Omental fat pad (tissue), 4 donors: ENCODE results near the gene COL23A1. TPM values are rescaled to one million over a fixed set of nuclear protein-coding genes. Genes with fewer than 3 reads are reported as not detected.

ENCODE experiments used
- ATAC-seq: fragments of 150-250 bp; one replicate; pipeline ENCODE4 v1.9.1; 2016; ENCODE audit warnings: mild to moderate bottlenecking, moderate library complexity; ENCODE audit not compliant: low FRiP score
- DNase-seq: peaks from one replicate; pipeline ENCODE4 v3.0.0-alpha.2; 2019; ENCODE audit warnings: low spot score
- total RNA-seq, 4 donors: library from RNA; depleted of rRNA; stranded (reverse); fragments of >200 nt; gene quantifications; one replicate each; pipeline ENCODE4 v1.1.0, GENCODE V29; 2016
- TF ChIP-seq, protein P1 (sequence below), 3 donors: fragments of 450-650 bp; IDR thresholded peaks; one replicate each; pipeline ENCODE4 v1.5.1; 2016 to 2017; ENCODE audit warnings: antibody characterized with exemption in 3 of 3, mild to moderate bottlenecking in 3 of 3, moderate library complexity in 2 of 3

Gene COL23A1
- total RNA-seq, 4 donors from 2014 or later: 0.12 to 1.0 (median 0.49) TPM

DNA sequence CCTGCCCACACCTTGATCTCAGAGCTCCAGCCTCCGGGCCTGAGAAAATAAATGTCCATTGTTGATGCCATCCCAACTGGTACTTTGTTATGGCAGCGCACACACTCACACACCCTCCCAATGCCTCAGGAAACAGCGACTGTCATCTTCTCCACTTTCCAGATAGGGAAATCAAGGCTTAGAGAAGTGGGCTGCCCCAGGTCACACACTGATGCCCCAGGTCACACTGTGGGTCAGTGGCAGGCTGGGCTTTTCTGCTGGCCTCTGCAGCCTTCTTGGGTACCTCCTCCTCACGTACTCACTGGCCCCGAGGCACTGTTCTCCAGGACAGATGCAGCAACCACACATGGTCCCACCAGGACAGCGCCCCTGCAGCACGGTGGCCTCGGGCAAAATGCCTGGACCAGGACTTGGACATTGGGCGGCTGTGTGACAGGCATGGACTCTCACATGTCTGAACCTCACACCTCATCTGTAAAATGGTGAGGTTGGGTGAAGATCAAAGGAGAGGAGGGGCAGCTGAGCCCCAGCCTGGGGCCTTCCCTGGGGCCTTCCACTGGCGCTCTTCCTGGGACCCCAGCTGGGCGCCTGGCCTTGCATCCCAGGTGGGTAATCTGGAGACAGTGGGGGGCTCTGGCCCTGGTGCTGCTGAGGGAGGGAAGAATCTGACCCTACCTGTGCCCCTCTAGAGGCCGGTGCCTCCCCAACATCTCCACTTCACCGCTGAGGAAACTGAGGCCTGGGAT lies 156.0 kb downstream of the COL23A1 start:
- DNase-seq: no peak
- ATAC-seq: no peak
- TF ChIP-seq, protein P1, sequence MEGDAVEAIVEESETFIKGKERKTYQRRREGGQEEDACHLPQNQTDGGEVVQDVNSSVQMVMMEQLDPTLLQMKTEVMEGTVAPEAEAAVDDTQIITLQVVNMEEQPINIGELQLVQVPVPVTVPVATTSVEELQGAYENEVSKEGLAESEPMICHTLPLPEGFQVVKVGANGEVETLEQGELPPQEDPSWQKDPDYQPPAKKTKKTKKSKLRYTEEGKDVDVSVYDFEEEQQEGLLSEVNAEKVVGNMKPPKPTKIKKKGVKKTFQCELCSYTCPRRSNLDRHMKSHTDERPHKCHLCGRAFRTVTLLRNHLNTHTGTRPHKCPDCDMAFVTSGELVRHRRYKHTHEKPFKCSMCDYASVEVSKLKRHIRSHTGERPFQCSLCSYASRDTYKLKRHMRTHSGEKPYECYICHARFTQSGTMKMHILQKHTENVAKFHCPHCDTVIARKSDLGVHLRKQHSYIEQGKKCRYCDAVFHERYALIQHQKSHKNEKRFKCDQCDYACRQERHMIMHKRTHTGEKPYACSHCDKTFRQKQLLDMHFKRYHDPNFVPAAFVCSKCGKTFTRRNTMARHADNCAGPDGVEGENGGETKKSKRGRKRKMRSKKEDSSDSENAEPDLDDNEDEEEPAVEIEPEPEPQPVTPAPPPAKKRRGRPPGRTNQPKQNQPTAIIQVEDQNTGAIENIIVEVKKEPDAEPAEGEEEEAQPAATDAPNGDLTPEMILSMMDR (IDR thresholded peaks at IDR 0.05): no peak

DNA sequence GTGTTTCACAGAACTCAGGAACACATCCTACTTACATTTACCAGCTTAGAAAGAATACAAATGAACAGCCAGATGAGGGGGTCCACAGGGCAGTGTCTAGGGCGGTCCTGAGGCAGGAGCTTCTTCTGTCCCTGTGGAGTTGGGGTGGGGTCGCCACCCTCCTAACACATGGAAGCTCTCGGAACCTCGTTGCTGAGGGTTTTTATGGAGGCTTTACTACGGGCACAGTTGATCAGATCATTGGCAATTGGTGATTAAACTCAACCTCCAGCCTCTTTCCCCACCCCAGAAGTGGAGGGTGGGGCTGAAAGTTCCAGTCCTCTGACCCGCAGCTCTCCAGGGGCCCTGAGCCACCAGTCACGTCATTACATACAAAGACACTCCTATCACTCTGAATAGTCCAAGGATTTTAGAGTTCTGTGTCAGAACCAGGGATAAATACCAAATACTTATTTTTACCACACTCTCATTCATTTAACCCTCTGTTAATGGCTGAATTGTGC lies 156.9 kb downstream of the COL23A1 start:
- DNase-seq (no peak), ATAC-seq (no peak)
- TF ChIP-seq, protein P1 (IDR thresholded peaks at IDR 0.05): no peak

DNA sequence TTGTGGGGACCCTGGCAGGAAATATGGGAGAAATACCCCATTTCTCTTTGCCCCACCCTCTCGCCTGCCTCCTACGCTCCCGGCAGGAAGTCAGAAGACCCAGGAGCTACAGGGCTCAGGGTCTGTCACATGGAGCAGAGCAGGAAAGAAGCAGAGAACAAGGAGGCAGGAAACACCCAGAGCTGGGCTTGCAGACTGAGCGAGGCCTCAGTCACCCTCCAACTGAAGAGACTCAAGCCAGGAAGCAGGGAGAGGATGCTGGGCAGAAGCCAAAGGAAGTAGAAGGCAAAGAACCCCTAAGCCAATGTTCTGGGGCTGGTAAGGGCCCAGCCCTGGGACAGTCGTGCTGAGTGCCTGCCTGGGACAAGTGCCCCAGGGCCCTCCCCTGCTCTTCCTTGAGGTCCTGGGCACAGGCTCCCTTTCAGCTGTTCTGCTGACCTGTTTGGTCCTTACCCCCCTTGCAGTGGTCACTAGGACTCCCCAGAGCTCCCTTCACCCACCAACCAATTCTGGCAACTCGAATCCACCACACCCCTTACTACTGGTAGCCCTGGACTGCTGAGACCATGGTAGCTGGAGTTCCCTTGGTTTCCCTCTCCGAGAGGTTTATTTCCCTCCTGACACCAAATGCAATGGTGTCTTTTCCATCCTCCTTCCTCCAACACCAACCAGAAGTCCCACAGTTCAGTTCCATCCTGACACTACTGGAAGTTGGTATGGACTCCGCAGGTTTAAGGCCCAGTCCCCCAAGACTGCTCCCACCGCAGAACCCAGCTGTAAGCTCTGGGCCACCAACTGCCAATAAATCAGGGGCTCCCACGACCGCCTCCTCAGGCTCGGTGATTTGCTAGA lies 157.5 kb downstream of the COL23A1 start:
- DNase-seq: no peak
- TF ChIP-seq, protein P1 (IDR thresholded peaks at IDR 0.05): no peak
- ATAC-seq: no peak

DNA sequence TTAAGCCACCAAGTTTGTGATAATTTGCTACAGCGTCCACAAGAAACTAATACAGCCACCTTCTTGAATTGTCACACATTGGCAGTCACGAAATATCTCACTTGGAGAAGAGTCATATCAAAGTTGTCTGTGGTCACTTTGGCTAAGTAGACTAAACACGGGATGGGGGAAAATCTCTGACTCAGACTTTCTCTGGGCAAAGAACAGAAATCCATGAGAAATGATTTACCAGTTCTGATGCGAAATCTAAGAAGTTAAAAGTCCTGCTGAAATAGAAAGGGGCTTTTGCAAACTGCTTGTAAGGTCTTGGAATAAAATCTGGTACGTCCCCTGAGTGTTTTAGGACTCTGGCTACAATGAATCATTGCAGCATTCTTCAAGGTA lies 158.4 kb downstream of the COL23A1 start:
- DNase-seq: no peak
- TF ChIP-seq, protein P1 (IDR thresholded peaks at IDR 0.05): no peak
- ATAC-seq: no peak

DNA sequence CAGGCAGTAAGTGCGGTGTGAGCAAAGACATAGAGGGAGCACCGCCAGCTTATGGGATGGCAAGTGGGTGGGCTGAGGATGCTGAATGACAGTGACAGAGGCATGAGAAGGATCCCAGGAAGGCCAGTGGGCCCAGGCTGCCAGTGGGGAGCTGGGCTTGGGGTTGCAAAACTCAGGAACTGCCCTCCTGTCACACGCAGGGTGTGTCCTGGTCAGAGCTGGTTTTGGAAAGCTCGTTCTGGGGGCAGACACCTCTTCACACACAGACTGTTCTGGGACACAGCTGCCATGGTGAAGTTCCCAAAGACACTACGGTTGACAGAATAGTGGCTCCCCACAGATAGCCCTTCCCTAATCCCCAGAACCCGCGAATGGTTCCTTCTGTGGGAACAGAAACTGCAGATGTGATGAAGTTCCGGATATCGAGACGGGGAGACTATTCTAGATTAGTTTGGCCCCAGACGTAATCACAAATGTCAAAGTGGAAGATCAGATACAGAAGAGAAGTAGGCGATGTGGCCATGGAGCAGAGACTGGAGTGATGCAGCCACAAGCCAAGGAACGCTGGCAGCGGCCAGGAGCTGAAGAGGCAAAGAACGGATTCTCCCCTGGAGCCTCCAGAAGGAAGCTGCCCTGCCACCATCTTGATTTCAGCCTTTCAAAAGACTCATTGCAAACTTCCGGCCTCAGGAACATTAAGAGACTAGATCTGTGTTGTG lies 159.0 kb downstream of the COL23A1 start:
- ATAC-seq (no peak), DNase-seq (no peak)
- TF ChIP-seq, protein P1 (IDR thresholded peaks at IDR 0.05): no peak

DNA sequence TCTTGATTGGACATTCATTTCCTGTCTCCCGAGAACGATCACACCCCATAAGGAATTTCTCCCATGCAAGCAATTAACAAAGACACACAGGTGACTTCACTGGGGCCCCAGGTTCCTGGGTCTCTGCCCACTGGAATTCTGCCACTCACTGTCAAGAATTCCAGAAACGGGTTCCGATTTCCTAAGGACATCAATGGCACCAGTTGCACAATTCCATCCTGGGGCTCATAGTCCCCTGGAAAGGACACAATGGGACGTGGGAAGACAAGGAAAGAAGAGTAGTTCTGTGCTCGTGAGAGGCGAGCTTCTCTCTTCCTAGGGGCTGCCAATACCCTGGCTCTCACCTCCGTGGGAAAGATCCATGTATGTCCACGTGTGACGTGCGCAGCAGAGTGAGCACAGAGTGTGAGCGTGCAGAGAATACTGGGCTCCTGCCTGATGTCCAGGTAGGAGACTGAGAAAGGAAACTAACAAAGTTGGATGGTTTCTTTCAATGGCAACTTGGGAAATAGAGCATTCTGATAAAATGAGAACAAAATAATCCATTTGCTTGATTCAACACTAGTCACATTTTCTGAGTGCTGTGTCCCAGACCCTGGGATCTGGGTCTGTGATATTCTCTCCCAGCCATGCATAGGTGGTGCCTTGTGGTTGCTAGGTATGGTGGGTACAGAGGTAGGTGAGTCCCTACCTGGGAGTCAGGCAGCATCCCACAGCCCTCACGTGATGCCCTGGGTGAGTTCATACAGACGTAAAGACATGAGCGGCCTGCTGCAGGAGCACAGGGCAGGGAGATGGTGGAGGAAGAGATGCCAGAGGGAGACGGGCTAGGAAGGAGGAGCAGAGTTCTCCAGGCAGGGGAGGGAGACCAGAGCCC lies 159.8 kb downstream of the COL23A1 start:
- TF ChIP-seq, protein P1 (IDR thresholded peaks at IDR 0.05): no peak
- DNase-seq (no peak), ATAC-seq (no peak)
